Endothelial cell of umbilical vein (primary cell): ENCODE data around the gene SORCS1. TPM values are rescaled to one million over a fixed set of nuclear protein-coding genes. Genes with fewer than 3 reads are reported as not detected.

Source experiments
- BruUV-seq: library from RNA; stranded (reverse); fragments of 400-500 nt; replicated peaks from 2 replicates; lab custom pipeline; 2021; lab: Mats Ljungman, UMichigan
- CTCF ChIA-PET: fragments of 300-600, 350-600 bp; sonication (Branson Sonifier 250); formaldehyde crosslinking; loops from one replicate; lab custom pipeline; 2021; ENCODE audit warnings: antibody characterized with exemption, inconsistent platforms; lab: Charles Lee
- POLR2A ChIA-PET: fragments of 300-600, 350-600 bp; sonication (Branson Sonifier 250); formaldehyde crosslinking; loops from one replicate; lab custom pipeline; 2021; ENCODE audit warnings: antibody characterized with exemption, inconsistent platforms; lab: Charles Lee
- DNase-seq: peaks from one replicate; pipeline ENCODE4 v3.0.0-alpha.2; 2011; ENCODE audit warnings: low read depth, low spot score
- FAIRE-seq: peaks from 2 replicates; lab custom pipeline; 2011; peaks lifted over from hg19 to GRCh38; lab: Jason Lieb, UNC
- H2AFZ ChIP-seq: 2 replicates; pipeline ENCODE4 v1.6.0; 2012; ENCODE audit warnings: low read depth, low read length, control low read depth, inconsistent platforms
- H3K27ac ChIP-seq: 2 replicates; pipeline ENCODE4 v1.5.1; 2011; ENCODE audit warnings: low read depth, mild to moderate bottlenecking, control low read depth, low read length, moderate library complexity; ENCODE audit not compliant: insufficient read depth
- H3K27me3 ChIP-seq, 2 experiments: 2 replicates each; pipeline versions ENCODE4 v1.6.0 to v1.6.1; 2011; ENCODE audit warnings: low read length in 2 of 2, mixed read lengths in 1 of 2; ENCODE audit not compliant: control insufficient read depth in 2 of 2, insufficient read depth in 2 of 2
- H3K36me3 ChIP-seq, 2 experiments: 2 replicates in 1 of 2; 3 replicates in 1 of 2; pipeline ENCODE4 v1.5.1; 2011; ENCODE audit warnings: low read length in 2 of 2, mild to moderate bottlenecking in 1 of 2, moderate library complexity in 1 of 2; ENCODE audit not compliant: control insufficient read depth in 2 of 2, insufficient read depth in 2 of 2; ENCODE audit errors: extremely low read depth in 1 of 2
- H3K4me1 ChIP-seq: 3 replicates; pipeline ENCODE4 v1.5.1; 2011; ENCODE audit warnings: mild to moderate bottlenecking, low read length; ENCODE audit not compliant: control insufficient read depth, insufficient read depth; ENCODE audit errors: extremely low read depth
- H3K4me2 ChIP-seq: 2 replicates; pipeline ENCODE4 v1.6.1; 2011; ENCODE audit warnings: low read length, control low read depth, mixed read lengths; ENCODE audit not compliant: insufficient read depth
- H3K4me3 ChIP-seq, 3 experiments: fragments of 200-600 bp in 1 of 3; sonication (generic), shearing (Covaris generic) in 1 of 3; replicated peaks in 1 of 3; 2 replicates each; pipeline ENCODE4 v1.5.1; 2011 to 2016; ENCODE audit warnings: control low read depth in 3 of 3, low read length in 3 of 3, mild to moderate bottlenecking in 2 of 3, inconsistent platforms in 1 of 3, low read depth in 1 of 3, moderate library complexity in 1 of 3; ENCODE audit not compliant: insufficient read depth in 1 of 3
- H3K79me2 ChIP-seq: 2 replicates; pipeline ENCODE4 v1.6.0; 2012; ENCODE audit warnings: low read length, inconsistent platforms; ENCODE audit not compliant: control insufficient read depth, insufficient read depth
- H3K9ac ChIP-seq: replicated peaks from 2 replicates; pipeline ENCODE3; 2011; ENCODE audit warnings: low read length, control low read depth; ENCODE audit not compliant: insufficient read depth; ENCODE audit errors: extremely low read depth
- H3K9me1 ChIP-seq: replicated peaks from 3 replicates; pipeline ENCODE4 v1.6.0; 2011; ENCODE audit warnings: mild to moderate bottlenecking, low read length; ENCODE audit not compliant: control insufficient read depth, insufficient read depth; ENCODE audit errors: extremely low read depth
- H3K9me3 ChIP-seq: replicated peaks from 2 replicates; pipeline ENCODE4 v1.5.1; 2012; ENCODE audit warnings: low read length, inconsistent platforms; ENCODE audit not compliant: control insufficient read depth, insufficient read depth
- H4K20me1 ChIP-seq: replicated peaks from 2 replicates; pipeline ENCODE3; 2011; ENCODE audit warnings: mild to moderate bottlenecking, low read length; ENCODE audit not compliant: control insufficient read depth, insufficient read depth; ENCODE audit errors: extremely low read depth
- EZH2 ChIP-seq: IDR thresholded peaks from 2 replicates; pipeline ENCODE4 v1.6.1; 2012; ENCODE audit warnings: borderline replicate concordance, low read depth, mild to moderate bottlenecking, moderate library complexity, low read length, inconsistent platforms; ENCODE audit not compliant: severe bottlenecking
- FOS ChIP-seq: IDR thresholded peaks from 2 replicates; pipeline ENCODE4 v1.6.1; 2011; ENCODE audit warnings: mild to moderate bottlenecking, low read length, moderate library complexity, borderline replicate concordance; ENCODE audit not compliant: insufficient read depth
- GATA2 ChIP-seq: IDR thresholded peaks from 2 replicates; pipeline ENCODE4 v1.7.0; 2011; ENCODE audit warnings: low read depth, mild to moderate bottlenecking, moderate library complexity, mixed read lengths, low read length; ENCODE audit not compliant: insufficient read length, insufficient read depth
- JUN ChIP-seq: IDR thresholded peaks from 2 replicates; pipeline ENCODE4 v1.6.1; 2011; ENCODE audit warnings: borderline replicate concordance, low read depth; ENCODE audit not compliant: insufficient read length, insufficient read depth
- MAX ChIP-seq: IDR thresholded peaks from 2 replicates; pipeline ENCODE4 v1.6.1; 2011; ENCODE audit not compliant: insufficient read depth, insufficient read length
- MYC ChIP-seq: IDR thresholded peaks from one replicate; pipeline ENCODE4 v1.6.1; 2011; ENCODE audit warnings: mild to moderate bottlenecking, low read depth, low read length
- POLR2A ChIP-seq: IDR thresholded peaks from 2 replicates; pipeline ENCODE4 v1.6.1; 2012; ENCODE audit warnings: low read depth, mild to moderate bottlenecking, control low read depth, low read length
- POLR2AphosphoS5 ChIP-seq: IDR thresholded peaks from 2 replicates; pipeline ENCODE4 v1.6.1; 2012; ENCODE audit warnings: low read depth, mild to moderate bottlenecking, control low read depth, low read length, moderate library complexity; ENCODE audit not compliant: insufficient read depth
- dilution Hi-C: fragments of 300-500 bp; cut with MboI; formaldehyde crosslinking; loops from one replicate; pipeline ENCODE4 v1.15.0; 2019; ENCODE audit warnings: low sequenced_read_pairs; ENCODE audit not compliant: extremely low pct_ligation_motif_present
- intact Hi-C: fragments of 100-400 bp; cut with micrococcal nuclease; formaldehyde crosslinking; loops from one replicate; pipeline ENCODE4 v1.10.0; 2022
- polyA plus RNA-seq, 4 experiments: library from polyadenylated mRNA; depleted of rRNA in 3 of 4; stranded (reverse) in 3 of 4; unstranded in 1 of 4; fragments of >200 nt; gene quantifications; 2 replicates each; pipeline versions ENCODE4 v1.2.1 to v1.2.3, GENCODE V29; 2011 to 2012; ENCODE audit warnings: missing spikeins in 1 of 4
- total RNA-seq: library from RNA; stranded (reverse); gene quantifications from 2 replicates; pipeline ENCODE4 v1.2.3, GENCODE V29; 2021
- TF ChIP-seq, protein P1 (sequence below), 2 donors: IDR thresholded peaks; 1 replicate in 1 of 2; 2 replicates in 1 of 2; pipeline ENCODE4 v1.5.1; 2011; ENCODE audit warnings: low read length in 2 of 2, mild to moderate bottlenecking in 2 of 2, moderate library complexity in 2 of 2, control low read depth in 1 of 2, inconsistent platforms in 1 of 2, low read depth in 1 of 2; ENCODE audit not compliant: insufficient read depth in 1 of 2; ENCODE audit errors: extremely low read depth in 1 of 2

The SORCS1 gene
- total and polyA plus RNA-seq, 2 donors (not counting 3 experiments of a cell fraction or from before 2014, with no cell fraction given), result not detected

- H3K27ac ChIP-seq, result no peak overlapping the region
- H3K4me3 ChIP-seq, result no peak overlapping the region
- no peaks in the 10 kb centered on the region for H3K27me3 ChIP-seq
- BruUV-seq, result no TSS peak
- intact Hi-C loops, result no loop called here
- TF ChIP-seq EZH2 (no peak), JUN (no peak), MYC (no peak), POLR2A (no peak)
- dilution Hi-C loops, result no loop called here
- no peak overlapping the region for H3K9ac ChIP-seq
- no peak for FAIRE-seq
- ChIA-PET CTCF (no interaction called here), POLR2A (no interaction called here)
- H3K9me1 ChIP-seq, result no peaks in the 10 kb centered on the region
- no peak overlapping the region for H3K4me2 ChIP-seq
- no peaks in the 10 kb centered on the region for H3K79me2 ChIP-seq
- no peak overlapping the region for H2AFZ ChIP-seq
- no peaks in the 10 kb centered on the region for H3K4me1 ChIP-seq
- peaks cover 4% of the 10 kb centered on the region for H3K9me3 ChIP-seq
- DNase-seq, result no peak
- H4K20me1 ChIP-seq, result no peaks in the 10 kb centered on the region
- no peaks in the 10 kb centered on the region for H3K36me3 ChIP-seq
Measured at GRCh38 chr10:106615081-106615480, 549.4 kb downstream of the SORCS1 start.

DNA sequence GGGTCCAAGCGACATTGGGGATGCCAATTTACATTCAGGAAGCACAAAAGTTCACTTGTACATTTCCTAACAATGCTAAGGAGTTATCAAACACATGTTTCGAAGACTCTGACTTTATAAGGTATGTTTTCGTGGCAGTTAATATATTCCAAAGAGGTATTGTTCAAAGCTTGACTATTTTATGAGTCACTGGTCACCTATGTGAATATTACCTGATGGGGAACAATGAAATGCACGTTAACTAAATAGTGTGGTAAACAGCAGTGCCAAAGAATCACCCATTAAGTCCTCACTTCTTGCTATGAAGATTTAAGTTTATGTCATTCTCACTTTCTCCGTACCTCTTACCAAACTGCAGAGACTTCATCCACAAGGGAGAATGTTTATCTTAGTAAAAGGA lies 550.2 kb downstream of the SORCS1 start:
- H2AFZ ChIP-seq, result no peak overlapping the region
- TF ChIP-seq MYC, result no peak
- no peak for TF ChIP-seq MAX
- no peak for TF ChIP-seq POLR2A
- TF ChIP-seq EZH2, result no peak
- TF ChIP-seq GATA2, result no peak
- no peak for TF ChIP-seq POLR2AphosphoS5
- no peak for TF ChIP-seq FOS
- TF ChIP-seq JUN, result no peak
- TF ChIP-seq, protein P1, sequence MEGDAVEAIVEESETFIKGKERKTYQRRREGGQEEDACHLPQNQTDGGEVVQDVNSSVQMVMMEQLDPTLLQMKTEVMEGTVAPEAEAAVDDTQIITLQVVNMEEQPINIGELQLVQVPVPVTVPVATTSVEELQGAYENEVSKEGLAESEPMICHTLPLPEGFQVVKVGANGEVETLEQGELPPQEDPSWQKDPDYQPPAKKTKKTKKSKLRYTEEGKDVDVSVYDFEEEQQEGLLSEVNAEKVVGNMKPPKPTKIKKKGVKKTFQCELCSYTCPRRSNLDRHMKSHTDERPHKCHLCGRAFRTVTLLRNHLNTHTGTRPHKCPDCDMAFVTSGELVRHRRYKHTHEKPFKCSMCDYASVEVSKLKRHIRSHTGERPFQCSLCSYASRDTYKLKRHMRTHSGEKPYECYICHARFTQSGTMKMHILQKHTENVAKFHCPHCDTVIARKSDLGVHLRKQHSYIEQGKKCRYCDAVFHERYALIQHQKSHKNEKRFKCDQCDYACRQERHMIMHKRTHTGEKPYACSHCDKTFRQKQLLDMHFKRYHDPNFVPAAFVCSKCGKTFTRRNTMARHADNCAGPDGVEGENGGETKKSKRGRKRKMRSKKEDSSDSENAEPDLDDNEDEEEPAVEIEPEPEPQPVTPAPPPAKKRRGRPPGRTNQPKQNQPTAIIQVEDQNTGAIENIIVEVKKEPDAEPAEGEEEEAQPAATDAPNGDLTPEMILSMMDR (IDR thresholded peaks at IDR 0.05; ENCODE audit: extremely low read depth in 1 of 2, insufficient read depth in 1 of 2, low read depth in 1 of 2, low read length in 2 of 2), result no peak
- peaks cover 4% of the 10 kb centered on the region for H3K9me3 ChIP-seq
- no peaks in the 10 kb centered on the region for H3K9me1 ChIP-seq
- POLR2A ChIA-PET, result no interaction called here
- H3K36me3 ChIP-seq, result no peaks in the 10 kb centered on the region
- FAIRE-seq, result no peak
- no peaks in the 10 kb centered on the region for H3K4me1 ChIP-seq
- no peaks in the 10 kb centered on the region for H4K20me1 ChIP-seq
- no peak overlapping the region for H3K9ac ChIP-seq
- H3K4me2 ChIP-seq, result no peak overlapping the region
- no peak overlapping the region for H3K4me3 ChIP-seq
- H3K79me2 ChIP-seq, result no peaks in the 10 kb centered on the region
- CTCF ChIA-PET, result no interaction called here
- dilution Hi-C loops (no loop called here), intact Hi-C loops (no loop called here)
- H3K27me3 ChIP-seq, result no peaks in the 10 kb centered on the region
- DNase-seq, result no peak
- no peak overlapping the region for H3K27ac ChIP-seq
- no TSS peak for BruUV-seq
